Stimulated activated CD4-positive, alpha-beta T cell treated with anti-CD3 and anti-CD28 coated beads, TNF-alpha, amount 100 ng/mL, for 1 hour (primary cell): ENCODE measurements around the gene IFT122.
"Not testable (repeated sequence)": the region's sequence is repeated elsewhere in the genome, so short reads cannot be mapped to it uniquely, and the experiment has no call there.

Source experiments
- DNase-seq, 3 donors: peaks; one replicate each; pipeline ENCODE4 v3.0.0-alpha.2; 2020; ENCODE audit warnings: low read depth in 3 of 3, low spot score in 1 of 3

The IFT122 gene

DNA sequence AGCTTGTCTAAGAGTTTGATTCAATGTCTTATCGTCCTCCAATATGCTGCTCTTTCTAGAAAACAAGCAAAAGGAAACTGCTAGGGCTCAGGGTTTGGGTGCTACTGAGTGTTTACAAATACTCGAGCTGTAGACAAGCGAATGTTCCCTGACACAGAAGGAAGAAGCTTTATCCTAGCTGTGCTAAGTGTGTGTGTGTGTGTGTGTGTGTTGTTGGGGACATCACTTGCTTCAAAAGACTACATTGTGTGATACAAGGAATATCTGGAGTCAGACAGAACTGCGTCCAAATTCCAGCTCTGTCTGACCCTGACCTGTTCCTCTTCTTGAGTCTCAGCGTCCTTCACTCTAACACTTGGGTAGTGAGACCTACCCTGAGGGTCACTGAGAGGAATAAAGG lies 54.5 kb downstream of the IFT122 start:
- not testable (repeated sequence) for DNase-seq

DNA sequence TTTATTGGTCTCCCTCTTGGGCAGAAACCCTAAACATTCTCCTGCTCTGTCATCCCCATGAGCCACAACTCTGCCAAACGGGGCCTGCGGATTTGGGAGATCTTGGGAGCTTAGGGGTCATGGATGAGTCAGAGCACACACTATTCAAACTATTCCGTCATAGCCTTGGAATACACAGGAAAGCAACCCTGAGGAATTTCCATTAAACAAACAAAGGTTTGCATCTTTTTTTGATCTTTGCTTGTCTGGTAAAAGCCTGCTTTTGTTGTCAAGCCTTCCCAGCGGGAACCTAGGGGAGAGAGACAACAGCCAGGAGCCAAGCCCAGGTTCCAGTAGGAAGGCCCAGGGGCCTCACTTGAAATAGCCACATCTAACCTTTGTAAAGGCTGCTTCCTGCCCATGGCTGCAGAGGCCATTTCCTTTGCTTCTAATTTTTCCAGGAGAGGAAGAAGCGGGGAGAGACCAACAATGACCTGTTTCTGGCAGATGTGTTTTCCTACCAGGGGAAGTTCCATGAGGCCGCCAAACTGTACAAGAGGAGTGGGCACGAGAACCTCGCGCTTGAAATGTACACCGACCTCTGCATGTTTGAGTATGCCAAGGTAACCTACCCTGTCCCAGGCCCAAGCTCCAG lies 55.1 kb downstream of the IFT122 start:
- DNase-seq = not testable (repeated sequence)

DNA sequence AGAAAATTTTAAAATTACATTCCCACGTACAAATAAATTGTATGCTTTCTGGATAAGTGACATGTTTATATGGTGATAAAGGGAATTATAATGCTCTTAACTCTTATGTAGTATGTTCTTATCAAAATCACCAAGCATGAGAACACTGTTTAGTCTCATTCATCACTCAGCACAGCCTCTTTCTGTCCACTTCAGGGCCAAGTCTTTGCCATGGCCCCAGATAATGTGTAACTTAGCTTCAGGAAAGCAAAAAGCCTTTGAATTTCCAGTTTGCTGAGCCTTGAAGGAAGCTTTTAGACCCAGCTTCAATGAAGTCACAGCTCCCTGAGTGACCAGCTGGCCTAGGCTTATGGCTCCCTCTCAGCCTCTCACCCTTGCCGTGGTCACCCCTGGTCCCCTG lies 57.9 kb downstream of the IFT122 start:
- DNase-seq = not testable (repeated sequence)

DNA sequence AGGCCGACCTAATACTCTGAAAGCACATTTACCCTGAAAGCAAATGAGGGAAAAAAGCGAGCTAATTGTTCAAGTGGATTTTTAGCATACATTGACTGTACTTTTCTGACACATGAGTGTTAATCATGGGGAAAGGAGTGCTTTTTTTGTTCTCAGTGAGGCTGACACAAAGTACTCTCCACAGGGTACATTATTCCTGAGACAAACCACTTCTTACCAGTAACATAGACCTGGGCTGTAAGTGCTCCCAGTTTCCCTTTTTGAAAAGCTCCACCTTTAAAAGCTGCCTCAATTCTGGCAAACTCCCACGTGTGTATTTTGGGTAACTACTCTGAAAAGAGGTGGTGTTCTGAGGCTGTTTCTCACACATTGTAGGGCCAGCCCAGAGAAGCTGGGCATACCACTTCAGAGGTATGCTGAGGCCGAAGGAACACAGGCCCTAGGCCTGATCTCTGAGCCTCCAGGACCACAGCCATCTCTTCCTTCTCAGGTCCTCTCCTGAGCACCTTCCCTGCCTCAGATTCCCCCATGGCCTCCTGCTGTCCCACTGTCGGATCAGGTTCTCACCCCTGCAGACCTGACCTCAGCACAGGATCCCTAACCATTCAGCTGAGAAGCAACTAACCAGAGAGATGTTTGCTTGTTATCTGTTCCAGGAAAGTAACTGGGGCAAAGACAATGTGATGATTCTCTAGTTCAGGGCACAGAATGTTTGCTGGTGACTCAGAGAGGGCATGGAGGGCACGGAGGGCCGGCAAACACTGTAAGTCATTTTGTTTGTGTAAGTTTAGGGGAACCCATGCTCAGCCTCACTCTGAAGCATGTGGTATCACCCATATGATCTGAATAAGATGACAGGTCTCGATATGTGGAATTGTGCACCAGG lies 58.8 kb downstream of the IFT122 start:
- not testable (repeated sequence) for DNase-seq

DNA sequence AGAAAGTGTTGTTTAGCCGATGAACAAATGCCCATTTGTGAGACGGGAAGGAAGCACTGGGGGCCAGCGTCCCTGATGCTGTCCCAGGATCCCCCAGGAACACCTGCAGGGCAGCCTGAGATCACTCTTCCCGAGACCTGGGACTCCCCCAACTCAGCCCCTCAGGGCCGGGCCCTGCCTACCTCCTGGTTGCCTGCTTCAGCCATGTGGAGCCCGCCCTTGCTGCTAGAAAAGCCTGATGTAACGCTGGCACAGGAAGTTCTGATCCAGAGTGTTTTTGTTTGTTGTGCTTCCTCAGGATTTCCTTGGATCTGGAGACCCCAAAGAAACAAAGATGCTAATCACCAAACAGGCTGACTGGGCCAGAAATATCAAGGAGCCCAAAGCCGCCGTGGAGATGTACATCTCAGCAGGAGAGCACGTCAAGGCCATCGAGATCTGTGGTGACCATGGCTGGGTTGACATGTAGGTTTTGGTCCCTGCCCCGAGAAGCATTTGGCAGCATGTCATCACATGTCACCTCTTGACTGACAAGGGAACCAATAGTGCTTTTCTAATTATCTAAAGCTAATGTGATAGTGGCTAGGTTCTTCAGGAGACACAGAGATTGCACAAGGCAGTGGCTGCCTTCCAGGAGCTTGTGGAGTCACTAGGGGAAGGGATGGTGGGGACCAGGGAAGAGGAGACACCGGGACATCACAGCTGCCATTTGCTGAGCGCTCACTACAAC lies 59.7 kb downstream of the IFT122 start:
- not testable (repeated sequence) for DNase-seq

DNA sequence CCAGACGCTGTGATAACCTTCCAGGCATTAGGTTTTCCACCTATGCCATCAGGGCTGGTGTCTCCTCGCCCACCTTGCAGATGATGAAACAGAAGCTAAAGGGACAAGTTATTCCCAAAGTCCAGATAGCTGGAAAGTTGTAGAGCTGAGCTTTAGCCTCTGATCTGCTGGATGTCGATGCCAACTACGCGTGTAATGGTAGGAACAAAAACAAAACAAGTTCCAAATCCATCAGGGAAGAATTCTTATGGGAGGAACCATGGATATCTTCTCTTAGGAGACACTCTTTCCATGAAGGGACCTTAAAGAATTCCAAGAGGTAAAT lies 60.3 kb downstream of the IFT122 start:
- DNase-seq = no peak

DNA sequence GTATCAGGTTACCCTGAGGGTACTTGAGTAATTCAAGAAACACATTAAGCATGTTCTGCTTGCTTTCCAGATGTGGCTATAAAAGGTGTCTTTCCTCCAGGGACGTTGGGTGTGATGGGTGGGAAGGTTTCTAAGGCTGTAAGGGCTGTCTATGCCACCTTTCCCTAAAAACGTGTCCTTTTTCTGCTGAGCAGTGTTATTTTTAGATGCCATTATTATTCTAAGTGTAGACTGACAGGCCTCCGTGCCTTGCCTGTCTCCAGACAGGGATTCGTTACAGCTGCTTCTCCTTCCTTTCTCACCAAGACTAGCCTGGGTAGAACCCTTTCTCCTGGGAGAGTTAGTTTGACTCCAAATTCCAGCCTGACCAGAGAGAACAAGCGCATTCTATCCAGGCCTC lies 61.6 kb downstream of the IFT122 start:
- no peak for DNase-seq

DNA sequence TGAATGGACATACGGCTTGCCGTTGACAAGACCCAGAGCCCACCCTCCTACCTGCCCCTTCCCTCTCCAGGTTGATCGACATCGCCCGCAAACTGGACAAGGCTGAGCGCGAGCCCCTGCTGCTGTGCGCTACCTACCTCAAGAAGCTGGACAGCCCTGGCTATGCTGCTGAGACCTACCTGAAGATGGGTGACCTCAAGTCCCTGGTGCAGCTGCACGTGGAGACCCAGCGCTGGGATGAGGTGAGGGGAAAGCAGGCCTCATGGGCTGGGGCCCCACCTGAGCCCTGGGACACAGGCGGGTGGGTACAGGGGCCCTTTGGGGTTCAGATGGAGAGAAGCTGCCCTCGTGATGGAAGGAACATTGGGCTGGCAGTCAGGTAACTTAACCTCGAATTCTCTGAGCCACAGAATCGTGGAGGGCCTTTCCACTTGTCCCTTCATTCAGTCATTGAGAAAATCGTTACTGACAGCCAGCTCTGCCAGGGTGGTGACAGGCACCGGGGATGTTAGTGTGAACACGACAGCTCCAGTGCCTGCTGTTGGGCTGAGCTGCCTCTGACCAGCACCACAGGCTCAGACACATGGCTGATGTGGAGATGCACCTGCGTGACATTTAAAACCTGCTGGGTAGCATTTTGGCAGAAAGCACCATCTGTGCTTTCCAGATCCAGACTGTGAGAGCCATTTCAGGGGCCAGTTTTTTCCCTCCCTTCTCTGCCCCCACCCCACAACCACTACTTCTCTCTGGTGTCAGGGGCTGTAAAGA lies 62.8 kb downstream of the IFT122 start:
- no peak for DNase-seq

DNA sequence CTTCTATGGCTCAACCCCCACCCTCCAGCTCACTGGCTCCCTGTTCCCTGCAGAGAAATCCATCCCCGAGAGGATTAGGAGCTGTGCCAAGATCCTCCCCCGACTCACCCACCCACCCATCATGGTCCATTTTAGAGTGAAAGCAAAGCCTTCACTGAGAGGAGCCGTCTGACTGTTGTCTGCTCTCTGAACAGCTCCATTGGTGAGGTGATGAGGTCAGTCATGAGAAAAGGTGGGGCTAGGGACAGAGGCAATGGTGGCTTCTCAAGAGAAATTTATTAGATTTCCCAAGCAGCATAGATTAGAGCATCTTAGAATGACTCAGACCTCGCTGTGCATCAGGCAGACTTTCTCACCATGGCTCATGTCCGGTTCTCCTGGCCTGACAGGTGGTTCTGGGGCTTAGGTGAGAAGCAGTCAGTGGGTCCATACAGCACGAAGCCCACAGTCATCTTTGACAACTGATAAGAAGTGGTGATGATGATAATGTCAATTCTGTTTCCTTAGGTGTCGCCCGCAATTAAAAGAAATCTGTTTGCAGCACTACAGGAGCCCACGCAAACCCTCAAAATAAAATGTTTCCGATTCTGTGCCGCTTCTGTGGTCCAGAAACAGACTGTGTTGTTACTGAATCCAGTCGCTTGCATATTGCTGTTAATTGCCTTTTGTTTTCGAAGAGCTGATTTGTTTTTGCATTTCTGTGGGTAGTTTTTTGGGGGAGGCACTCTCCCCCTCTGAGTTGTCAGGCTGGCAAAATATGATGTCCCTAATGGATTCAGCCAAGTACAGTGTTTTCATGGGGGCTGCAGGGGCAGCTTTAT lies 63.7 kb downstream of the IFT122 start:
- DNase-seq = no peak

DNA sequence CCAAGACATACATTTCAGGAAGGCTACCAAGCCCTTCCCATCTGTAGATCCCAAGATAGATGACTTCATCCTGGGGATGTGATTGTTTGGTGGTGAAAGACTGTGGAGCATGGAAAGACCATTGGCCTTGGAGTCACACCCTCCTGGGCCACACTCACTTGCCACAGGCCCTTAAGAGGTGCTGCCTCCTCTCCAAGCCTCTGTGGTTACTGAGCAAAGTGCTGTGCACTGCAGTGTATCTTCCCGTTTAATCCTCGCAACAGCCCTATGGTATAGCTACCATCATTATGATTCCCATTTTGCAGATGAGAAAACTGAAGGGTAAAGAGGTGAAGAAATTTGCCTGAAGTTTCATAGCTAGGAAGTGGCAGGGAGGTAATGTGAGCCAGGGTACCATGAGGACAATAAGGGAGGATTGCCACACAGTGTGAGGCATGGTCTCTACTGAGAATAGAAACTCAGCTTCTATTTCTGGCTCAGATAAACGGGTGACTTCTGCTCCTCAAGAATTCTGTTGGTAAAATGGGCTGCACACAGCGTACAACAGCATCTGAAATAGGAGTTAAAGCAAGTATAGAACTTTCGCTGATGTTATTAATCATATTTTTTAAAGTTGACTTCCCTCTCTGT lies 64.6 kb downstream of the IFT122 start:
- no peak for DNase-seq

DNA sequence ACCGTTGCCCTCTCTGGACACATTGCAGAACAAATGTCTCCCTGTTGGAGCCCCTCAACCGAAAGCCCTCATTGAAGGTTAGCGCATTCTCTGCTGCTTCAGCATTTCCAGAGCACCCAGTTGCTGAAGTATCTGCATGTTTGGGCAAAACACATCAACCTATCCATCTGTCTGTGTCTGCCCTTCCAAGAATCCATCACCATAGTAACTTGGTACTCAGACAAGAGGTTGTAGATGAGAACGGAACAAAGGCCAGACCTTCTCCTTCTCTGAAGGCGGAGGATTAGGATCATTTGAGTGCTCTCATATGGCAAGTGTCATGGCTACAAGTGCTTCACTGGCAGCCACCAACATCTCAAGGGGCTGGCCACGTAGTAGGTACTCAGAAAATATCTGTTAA lies 65.3 kb downstream of the IFT122 start:
- no peak for DNase-seq

DNA sequence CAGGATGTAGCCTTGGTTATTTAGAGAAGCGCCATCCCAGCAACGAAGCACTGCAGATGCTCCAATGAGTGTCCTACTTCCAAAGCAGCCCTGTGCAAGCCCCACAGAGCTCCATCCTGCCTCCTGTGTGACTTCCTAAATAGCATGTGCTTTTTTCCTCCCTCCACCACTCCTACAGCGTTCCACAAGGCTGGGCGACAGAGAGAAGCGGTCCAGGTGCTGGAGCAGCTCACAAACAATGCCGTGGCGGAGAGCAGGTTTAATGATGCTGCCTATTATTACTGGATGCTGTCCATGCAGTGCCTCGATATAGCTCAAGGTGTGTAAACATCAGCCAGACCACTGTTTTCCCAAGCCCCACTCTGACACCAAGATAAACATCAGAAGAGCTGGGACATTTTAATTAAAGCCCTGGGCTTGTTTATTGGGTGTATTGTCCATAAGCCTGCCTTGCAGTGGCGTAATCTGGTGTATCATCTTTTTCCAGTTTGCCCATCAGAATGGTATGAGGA lies 66.3 kb downstream of the IFT122 start:
- no peak for DNase-seq

DNA sequence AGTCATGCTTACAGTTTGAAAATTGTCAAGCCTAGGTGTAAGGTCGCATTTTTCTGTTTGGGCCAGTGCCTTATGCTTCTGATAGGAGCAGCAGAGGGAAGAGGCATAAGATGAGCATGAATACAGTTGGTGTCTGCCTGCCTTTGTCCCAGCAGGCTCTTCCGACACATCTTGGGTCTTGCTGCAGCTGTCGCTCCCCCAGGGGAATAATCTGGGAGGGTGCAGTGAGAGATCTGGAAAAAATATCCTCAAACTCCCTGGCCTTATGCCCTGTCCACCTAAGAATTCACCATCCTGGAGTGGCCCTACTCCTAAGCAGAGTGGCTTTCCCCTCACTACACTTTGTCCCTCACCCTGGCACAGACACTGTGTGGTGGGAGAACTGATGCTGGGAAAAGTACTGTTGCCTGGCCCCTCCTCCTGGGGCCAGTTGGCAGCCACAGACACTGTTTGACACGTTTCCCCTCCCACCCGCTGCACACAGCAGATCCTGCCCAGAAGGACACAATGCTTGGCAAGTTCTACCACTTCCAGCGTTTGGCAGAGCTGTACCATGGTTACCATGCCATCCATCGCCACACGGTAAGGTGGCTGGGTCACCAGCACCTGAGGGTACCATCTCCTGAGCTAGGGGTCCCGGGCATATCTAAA lies 67.3 kb downstream of the IFT122 start:
- no peak for DNase-seq

DNA sequence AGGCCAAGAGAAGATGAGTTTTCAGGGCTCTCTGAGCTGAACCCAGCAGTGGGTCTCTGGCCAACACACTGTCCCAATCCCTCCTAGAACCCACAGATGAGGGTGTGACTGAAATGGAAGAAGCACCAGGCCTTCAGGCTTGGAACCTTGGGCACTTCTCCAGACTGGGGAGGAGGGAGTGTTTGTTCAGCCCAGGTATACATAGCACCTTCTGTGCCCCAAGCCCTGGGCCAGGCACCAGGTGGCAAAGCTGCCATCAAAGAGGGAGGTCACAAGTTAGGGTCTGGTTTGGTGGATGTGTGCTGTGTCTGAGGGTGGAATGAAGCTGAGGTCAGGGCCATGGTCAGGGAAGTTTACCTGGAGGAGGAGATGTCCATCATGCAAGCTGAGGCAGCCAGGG lies 72.6 kb downstream of the IFT122 start:
- DNase-seq = no peak

DNA sequence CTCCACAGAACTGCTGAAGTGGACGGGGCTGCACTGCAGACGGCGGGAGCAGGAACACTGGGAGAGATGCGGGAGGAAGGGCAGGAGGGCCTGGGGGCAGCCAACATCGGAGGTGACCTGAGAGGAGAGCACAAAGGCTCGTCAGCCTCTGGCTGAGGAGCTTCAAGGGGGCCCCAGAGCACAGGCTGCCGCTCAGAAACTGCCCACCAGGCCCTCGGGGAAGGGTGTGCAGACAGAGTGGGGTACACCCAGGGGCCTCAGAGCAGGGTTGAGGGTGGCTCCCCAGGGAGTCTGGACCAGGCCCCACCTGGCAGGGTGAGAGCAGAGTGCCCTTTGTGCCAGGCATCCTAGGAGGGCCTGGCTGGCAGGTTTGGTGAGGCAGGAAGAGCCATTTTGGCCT lies 73.7 kb downstream of the IFT122 start:
- DNase-seq = no peak

DNA sequence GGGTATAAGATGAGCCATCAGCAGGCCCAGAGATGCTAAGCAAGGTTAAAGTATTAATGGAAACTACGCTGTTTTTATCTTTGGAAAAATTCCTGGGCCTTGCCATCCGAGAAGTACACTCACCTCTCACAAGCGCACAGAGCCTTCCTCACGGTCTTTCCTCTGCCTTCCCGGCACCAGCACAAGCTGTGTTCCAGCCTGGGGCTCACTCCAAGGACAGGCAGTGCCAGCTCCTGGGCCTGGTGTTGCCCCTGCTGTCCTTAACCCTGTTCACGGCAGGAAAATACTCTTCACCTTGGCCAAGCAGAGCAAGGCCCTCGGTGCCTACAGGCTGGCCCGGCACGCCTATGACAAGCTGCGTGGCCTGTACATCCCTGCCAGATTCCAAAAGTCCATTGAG lies 74.1 kb downstream of the IFT122 start:
- no peak for DNase-seq

DNA sequence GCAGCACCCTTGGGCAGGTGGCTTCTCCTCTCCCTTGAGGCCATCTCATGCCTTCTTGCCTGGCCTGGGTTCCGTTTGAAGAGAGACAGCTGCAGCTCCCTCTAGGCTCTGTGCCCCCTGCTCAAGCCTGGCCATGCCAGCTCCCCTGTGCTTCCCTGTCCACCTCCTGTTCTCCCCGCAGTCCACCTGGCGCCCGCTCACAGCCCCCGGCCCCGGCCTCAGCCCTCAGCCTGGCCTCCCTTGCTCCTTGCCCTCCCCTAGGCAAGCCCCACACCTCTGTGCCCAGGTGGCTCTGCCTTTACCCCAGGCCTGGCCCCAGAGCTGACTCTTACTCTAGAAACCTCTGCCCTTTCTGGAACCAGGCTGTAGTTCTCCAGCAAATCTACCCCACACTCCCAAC lies 74.5 kb downstream of the IFT122 start:
- DNase-seq = no peak

DNA sequence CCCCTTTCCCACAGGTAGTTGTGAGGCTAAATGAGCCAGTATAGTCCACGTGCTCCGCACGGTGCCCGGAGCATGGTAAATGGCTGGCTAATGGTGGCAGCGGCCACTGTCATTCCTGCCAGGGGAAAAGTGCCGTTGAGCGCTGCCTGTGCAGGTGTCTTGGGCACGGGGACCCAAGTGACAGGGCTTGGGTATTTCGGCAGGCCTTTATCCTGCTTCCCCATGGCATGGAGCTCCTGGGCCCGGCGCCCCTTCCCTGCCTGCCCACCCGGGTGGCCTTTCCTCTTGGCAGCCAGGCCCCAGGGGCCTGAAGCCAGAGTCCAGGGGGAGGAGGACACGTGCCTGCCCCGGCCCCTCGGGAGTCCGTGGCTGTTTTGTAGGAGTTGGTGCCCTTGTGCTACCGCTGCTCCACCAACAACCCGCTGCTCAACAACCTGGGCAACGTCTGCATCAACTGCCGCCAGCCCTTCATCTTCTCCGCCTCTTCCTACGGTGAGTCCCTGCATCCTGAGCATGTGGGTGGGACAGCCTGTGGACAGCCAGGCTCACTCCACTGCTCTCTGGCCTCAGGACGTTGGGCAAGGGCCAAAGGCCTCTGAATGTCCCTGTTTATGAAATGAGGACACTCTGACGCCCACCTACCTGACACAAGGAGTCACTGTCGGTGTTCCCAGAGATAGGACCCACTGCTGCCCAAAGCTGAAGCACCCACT lies 75.2 kb downstream of the IFT122 start:
- not testable (repeated sequence) for DNase-seq
